Endothelial cell of umbilical vein (primary cell): ENCODE measurements around the gene P2RY2.

Source experiments
- EZH2 ChIP-seq: IDR thresholded peaks from 2 replicates; pipeline ENCODE4 v1.6.1; 2012; ENCODE audit warnings: borderline replicate concordance, low read depth, mild to moderate bottlenecking, moderate library complexity, low read length, inconsistent platforms; ENCODE audit not compliant: severe bottlenecking
- FOS ChIP-seq: IDR thresholded peaks from 2 replicates; pipeline ENCODE4 v1.6.1; 2011; ENCODE audit warnings: mild to moderate bottlenecking, low read length, moderate library complexity, borderline replicate concordance; ENCODE audit not compliant: insufficient read depth
- JUN ChIP-seq: IDR thresholded peaks from 2 replicates; pipeline ENCODE4 v1.6.1; 2011; ENCODE audit warnings: borderline replicate concordance, low read depth; ENCODE audit not compliant: insufficient read length, insufficient read depth
- MYC ChIP-seq: IDR thresholded peaks from one replicate; pipeline ENCODE4 v1.6.1; 2011; ENCODE audit warnings: mild to moderate bottlenecking, low read depth, low read length
- POLR2A ChIP-seq: IDR thresholded peaks from 2 replicates; pipeline ENCODE4 v1.6.1; 2012; ENCODE audit warnings: low read depth, mild to moderate bottlenecking, control low read depth, low read length
- POLR2AphosphoS5 ChIP-seq: IDR thresholded peaks from 2 replicates; pipeline ENCODE4 v1.6.1; 2012; ENCODE audit warnings: low read depth, mild to moderate bottlenecking, control low read depth, low read length, moderate library complexity; ENCODE audit not compliant: insufficient read depth
- TF ChIP-seq, protein P1 (sequence below), 2 donors: IDR thresholded peaks; 1 replicate in 1 of 2; 2 replicates in 1 of 2; pipeline ENCODE4 v1.5.1; 2011; ENCODE audit warnings: low read length in 2 of 2, mild to moderate bottlenecking in 2 of 2, moderate library complexity in 2 of 2, control low read depth in 1 of 2, inconsistent platforms in 1 of 2, low read depth in 1 of 2; ENCODE audit not compliant: insufficient read depth in 1 of 2; ENCODE audit errors: extremely low read depth in 1 of 2
- TF ChIP-seq, protein P2 (sequence below): IDR thresholded peaks from 2 replicates; pipeline ENCODE4 v1.6.1; 2011; ENCODE audit not compliant: insufficient read depth, insufficient read length

DNA sequence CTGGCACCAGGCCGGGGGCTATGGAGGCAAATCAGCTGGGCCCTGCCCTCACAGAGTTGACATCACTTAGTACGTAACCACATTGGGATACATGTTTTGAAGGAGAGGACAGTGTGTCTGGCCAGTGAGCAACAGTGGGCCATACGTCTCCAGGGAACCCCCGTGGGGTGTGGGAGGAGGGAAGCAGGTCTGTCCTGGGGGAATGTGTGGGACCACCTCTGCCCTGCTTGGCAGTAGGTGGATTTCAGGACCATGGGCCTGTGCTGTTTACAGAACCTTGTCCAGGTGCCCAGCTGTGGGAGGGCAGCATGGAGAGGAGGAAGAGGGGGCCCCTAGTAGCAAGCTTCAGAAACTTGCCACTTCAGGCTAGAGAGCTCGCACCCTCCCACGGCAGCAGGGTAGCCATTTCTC is 21.0 kb downstream of the P2RY2 start:
- TF ChIP-seq, protein P1, sequence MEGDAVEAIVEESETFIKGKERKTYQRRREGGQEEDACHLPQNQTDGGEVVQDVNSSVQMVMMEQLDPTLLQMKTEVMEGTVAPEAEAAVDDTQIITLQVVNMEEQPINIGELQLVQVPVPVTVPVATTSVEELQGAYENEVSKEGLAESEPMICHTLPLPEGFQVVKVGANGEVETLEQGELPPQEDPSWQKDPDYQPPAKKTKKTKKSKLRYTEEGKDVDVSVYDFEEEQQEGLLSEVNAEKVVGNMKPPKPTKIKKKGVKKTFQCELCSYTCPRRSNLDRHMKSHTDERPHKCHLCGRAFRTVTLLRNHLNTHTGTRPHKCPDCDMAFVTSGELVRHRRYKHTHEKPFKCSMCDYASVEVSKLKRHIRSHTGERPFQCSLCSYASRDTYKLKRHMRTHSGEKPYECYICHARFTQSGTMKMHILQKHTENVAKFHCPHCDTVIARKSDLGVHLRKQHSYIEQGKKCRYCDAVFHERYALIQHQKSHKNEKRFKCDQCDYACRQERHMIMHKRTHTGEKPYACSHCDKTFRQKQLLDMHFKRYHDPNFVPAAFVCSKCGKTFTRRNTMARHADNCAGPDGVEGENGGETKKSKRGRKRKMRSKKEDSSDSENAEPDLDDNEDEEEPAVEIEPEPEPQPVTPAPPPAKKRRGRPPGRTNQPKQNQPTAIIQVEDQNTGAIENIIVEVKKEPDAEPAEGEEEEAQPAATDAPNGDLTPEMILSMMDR (IDR thresholded peaks at IDR 0.05; ENCODE audit: extremely low read depth in 1 of 2, insufficient read depth in 1 of 2, low read depth in 1 of 2, low read length in 2 of 2): no peak
- TF ChIP-seq EZH2 (no peak), POLR2A (no peak), POLR2AphosphoS5 (no peak), FOS (no peak), JUN (no peak), MYC (no peak)
- TF ChIP-seq, protein P2, sequence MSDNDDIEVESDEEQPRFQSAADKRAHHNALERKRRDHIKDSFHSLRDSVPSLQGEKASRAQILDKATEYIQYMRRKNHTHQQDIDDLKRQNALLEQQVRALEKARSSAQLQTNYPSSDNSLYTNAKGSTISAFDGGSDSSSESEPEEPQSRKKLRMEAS: no peak
